ENCODE results near the gene NISCH.

GRCh38 chr3:52536369-52537164 lies 81.2 kb downstream of the NISCH start, which contains the start of gene UQCC5:
- TF ChIP-seq ARNTL (CRISPR knock-in tag; IDR thresholded peaks at IDR 0.05; ENCODE audit: borderline replicate concordance, low read depth) (no peak), PATZ1 (CRISPR knock-in tag; IDR thresholded peaks at IDR 0.05; ENCODE audit: borderline replicate concordance) (no peak), TOX (CRISPR knock-in tag; IDR thresholded peaks at IDR 0.05; ENCODE audit: borderline replicate concordance) (no peak), ZFP30 (CRISPR knock-in tag; IDR thresholded peaks at IDR 0.05) (no peak), POU6F1 (CRISPR knock-in tag; IDR thresholded peaks at IDR 0.05; ENCODE audit: borderline replicate concordance, low read depth) (no peak), OSR1 (CRISPR knock-in tag; IDR thresholded peaks at IDR 0.05) (no peak), ZNF565 (CRISPR knock-in tag; conservative IDR thresholded peaks at IDR 0.05; ENCODE audit: low read depth) (no peak)

Data from SK-N-SH treated with all-trans-retinoic acid at 6 μM for 48 hours (cell line).